Ishikawa (cell line): ENCODE results near the gene FGR.

Experiments used
- CEBPB ChIP-seq: IDR thresholded peaks from 2 replicates; pipeline ENCODE4 v1.6.1; 2012
- CREB1 ChIP-seq: IDR thresholded peaks from 2 replicates; pipeline ENCODE4 v1.6.1; 2012; ENCODE audit warnings: low read depth
- EGR1 ChIP-seq: IDR thresholded peaks from 2 replicates; pipeline ENCODE4 v1.6.1; 2012
- FOXM1 ChIP-seq: IDR thresholded peaks from 2 replicates; pipeline ENCODE4 v1.6.1; 2012; ENCODE audit warnings: low read depth, borderline replicate concordance
- NFIC ChIP-seq: IDR thresholded peaks from 2 replicates; pipeline ENCODE4 v1.6.1; 2012
- RAD21 ChIP-seq: IDR thresholded peaks from 2 replicates; pipeline ENCODE4 v1.6.1; 2012; ENCODE audit warnings: low read depth
- REST ChIP-seq: IDR thresholded peaks from 2 replicates; pipeline ENCODE4 v1.6.1; 2012; ENCODE audit warnings: low read depth, mild to moderate bottlenecking
- TAF1 ChIP-seq: IDR thresholded peaks from 2 replicates; pipeline ENCODE4 v1.6.1; 2012; ENCODE audit warnings: low read depth, mild to moderate bottlenecking
- TEAD4 ChIP-seq: IDR thresholded peaks from 2 replicates; pipeline ENCODE4 v1.6.1; 2012
- USF1 ChIP-seq: IDR thresholded peaks from 2 replicates; pipeline ENCODE4 v1.6.1; 2012
- YY1 ChIP-seq: IDR thresholded peaks from 2 replicates; pipeline ENCODE4 v1.6.1; 2012; ENCODE audit warnings: low read depth
- ZBTB7A ChIP-seq: IDR thresholded peaks from 2 replicates; pipeline ENCODE4 v1.6.1; 2012; ENCODE audit warnings: low read depth
- TF ChIP-seq, protein P1 (sequence below): IDR thresholded peaks from 2 replicates; pipeline ENCODE4 v1.6.1; 2012

The FGR gene

GRCh38 chr1:27569088-27569460 lies 65.9 kb downstream of the FGR start:
- TF ChIP-seq EGR1 (no peak), YY1 (no peak), REST (no peak), TEAD4 (no peak), CREB1 (no peak), TAF1 (no peak), ZBTB7A (no peak)
- TF ChIP-seq, protein P1, sequence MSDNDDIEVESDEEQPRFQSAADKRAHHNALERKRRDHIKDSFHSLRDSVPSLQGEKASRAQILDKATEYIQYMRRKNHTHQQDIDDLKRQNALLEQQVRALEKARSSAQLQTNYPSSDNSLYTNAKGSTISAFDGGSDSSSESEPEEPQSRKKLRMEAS: no peak

DNA sequence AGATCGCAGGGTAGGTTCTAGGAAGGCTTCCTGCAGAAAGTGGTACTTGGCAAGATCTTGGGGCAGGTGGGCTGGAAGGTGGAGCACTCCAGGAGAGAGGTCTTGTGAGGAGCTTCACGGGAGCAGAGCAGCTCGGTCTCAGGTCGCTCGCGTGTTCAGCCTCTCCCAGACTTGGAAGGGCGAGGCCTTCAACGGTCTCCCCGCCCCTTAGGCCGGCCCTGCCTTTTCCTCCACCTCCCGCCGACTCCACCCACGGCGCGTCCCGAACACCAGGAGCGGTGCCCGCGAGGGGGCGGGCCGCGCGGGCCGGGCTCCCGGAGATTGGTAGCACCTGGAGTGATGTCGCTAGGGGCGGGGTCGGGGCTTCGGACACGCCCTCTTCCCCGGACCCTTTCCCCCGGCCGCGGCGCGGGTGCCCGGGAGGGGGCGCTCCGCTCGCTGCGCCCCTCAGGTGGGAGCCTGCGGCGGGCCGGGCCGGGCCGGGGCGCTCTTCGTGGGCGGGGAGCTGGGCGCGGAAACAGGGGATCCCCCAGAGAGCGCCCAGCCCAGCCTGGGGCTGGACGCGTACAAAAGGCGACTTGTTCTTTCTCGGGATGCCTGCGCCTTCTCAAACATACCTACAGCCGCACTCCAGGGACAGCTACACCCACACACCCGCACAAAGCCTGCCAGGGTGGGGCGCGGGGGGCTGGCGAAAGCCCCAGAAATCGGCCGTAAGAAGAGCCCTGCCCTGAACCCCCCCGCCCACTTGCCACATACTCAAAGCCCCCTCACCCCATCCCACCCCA lies 66.5 kb downstream of the FGR start:
- TF ChIP-seq, protein P1: 0 out of 2 replicates have a peak, but pooled peaks have one; percentile 22
- TF ChIP-seq ZBTB7A: 0 out of 2 replicates have a peak, but pooled peaks have one; percentile 61
- TF ChIP-seq REST: no peak
- peak; percentile 39; the same call in 1 of the 2 replicates for TF ChIP-seq RAD21
- peak; percentile 6; the same call in 1 of the 2 replicates for TF ChIP-seq EGR1

DNA sequence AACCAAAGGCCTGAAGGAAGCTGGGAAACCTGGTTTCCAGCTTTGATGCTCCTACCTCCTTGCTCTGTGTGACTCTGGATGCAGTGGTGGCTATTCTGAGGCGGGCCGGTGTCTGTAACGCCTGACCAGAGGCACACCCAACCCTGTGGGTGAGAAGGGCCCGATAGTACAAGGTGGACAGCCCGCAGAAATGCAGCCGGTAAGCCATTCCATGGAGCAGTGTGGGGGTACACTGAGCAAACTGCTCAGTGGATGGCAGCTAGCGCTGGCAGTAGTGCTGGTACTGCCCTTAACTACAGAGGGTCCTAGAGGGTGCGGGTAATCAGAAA lies 67.0 kb downstream of the FGR start:
- TF ChIP-seq RAD21 (no peak), FOXM1 (no peak), NFIC (no peak), REST (no peak), TEAD4 (no peak)
- TF ChIP-seq, protein P1: no peak

DNA sequence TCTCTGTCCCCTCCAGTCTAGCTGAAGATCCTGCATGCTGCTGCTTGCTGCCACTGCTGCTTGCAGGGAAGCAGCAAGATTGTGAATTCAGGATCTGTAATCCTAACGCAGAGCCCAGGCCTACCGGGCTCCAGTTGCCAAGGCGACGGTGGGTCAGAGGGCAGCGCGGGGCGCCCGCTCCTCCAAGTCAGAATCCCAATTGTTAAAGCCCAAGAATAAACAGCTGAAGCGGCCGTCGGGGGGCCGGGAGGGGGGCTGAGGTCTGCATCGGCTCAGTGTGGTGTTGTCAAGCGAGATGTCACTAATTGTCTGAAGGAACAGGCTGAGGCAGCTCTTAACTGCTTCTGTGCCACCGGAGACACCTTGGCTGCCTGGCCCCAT lies 67.8 kb downstream of the FGR start:
- no peak for TF ChIP-seq YY1
- TF ChIP-seq TEAD4: no peak
- no peak for TF ChIP-seq CREB1
- no peak for TF ChIP-seq ZBTB7A
- no peak for TF ChIP-seq USF1
- TF ChIP-seq NFIC: no peak
- no peak for TF ChIP-seq CEBPB
- no peak for TF ChIP-seq EGR1
- no peak for TF ChIP-seq RAD21
- TF ChIP-seq REST: no peak
- TF ChIP-seq, protein P1: no peak
